Kidney (tissue), 14 donors: ENCODE results near the gene STIM1. TPM values are rescaled to one million over a fixed set of nuclear protein-coding genes. Genes with fewer than 3 reads are reported as not detected.

Experiments
- DNase-seq, 5 donors: peaks; one replicate each; pipeline ENCODE4 v3.0.0-alpha.2; 2013 to 2020
- FAIRE-seq: peaks from 2 replicates; lab custom pipeline; 2012; peaks lifted over from hg19 to GRCh38; lab: Jason Lieb, UNC
- H3K27ac ChIP-seq, 2 donors: one replicate each; pipeline ENCODE4 v1.7.0; 2013; ENCODE audit warnings: low read depth in 2 of 2, low read length in 2 of 2, inconsistent platforms in 1 of 2
- H3K27me3 ChIP-seq: one replicate; pipeline ENCODE4 v1.7.1; 2013; ENCODE audit warnings: low read length, inconsistent platforms; ENCODE audit not compliant: control insufficient read depth, insufficient read depth
- H3K36me3 ChIP-seq, 3 donors: one replicate each; pipeline versions ENCODE4 v1.7.0 to v1.7.1; 2013; ENCODE audit warnings: low read length in 3 of 3, control low read depth in 1 of 3, inconsistent platforms in 1 of 3; ENCODE audit not compliant: insufficient read depth in 3 of 3, control insufficient read depth in 2 of 3
- H3K4me1 ChIP-seq, 3 donors: one replicate each; pipeline versions ENCODE4 v1.7.0 to v1.7.1; 2013; ENCODE audit warnings: low read length in 3 of 3, inconsistent platforms in 1 of 3, low read depth in 1 of 3; ENCODE audit not compliant: control insufficient read depth in 2 of 3, insufficient read depth in 2 of 3
- H3K4me3 ChIP-seq, 3 donors: one replicate each; pipeline versions ENCODE4 v1.7.0 to v1.8.1; 2013; ENCODE audit warnings: low read length in 3 of 3, control low read depth in 1 of 3, inconsistent platforms in 1 of 3
- H3K9ac ChIP-seq, 3 donors: one replicate each; pipeline versions ENCODE4 v1.7.0 to v1.7.1; 2013; ENCODE audit warnings: low read length in 3 of 3, control low read depth in 1 of 3, inconsistent platforms in 1 of 3
- H3K9me3 ChIP-seq, 3 donors: one replicate each; pipeline versions ENCODE4 v1.7.0 to v1.7.1; 2013; ENCODE audit warnings: low read length in 3 of 3, control low read depth in 1 of 3, inconsistent platforms in 1 of 3; ENCODE audit not compliant: control insufficient read depth in 2 of 3, insufficient read depth in 1 of 3
- CTCF ChIP-seq: IDR thresholded peaks from 3 replicates; pipeline ENCODE4 v1.5.1; 2012; ENCODE audit warnings: mild to moderate bottlenecking, moderate library complexity, borderline replicate concordance; ENCODE audit not compliant: insufficient read depth; ENCODE audit errors: extremely low read depth
- intact Hi-C: fragments of 100-400 bp; cut with DNase I; formaldehyde crosslinking; loops from one replicate; pipeline ENCODE4 v1.11.1; 2022
- polyA plus RNA-seq: library from polyadenylated mRNA; stranded (reverse); fragments of 350-450 nt; fragmentation: Illumina TruSeq; extraction: RNeasy Lipid Tissue Mini Kit (QIAGEN cat#74804); gene quantifications from one replicate; pipeline ENCODE4 v1.2.3, GENCODE V29; 2014; ENCODE audit warnings: low read depth, low replicate concordance; ENCODE audit not compliant: insufficient read depth
- total RNA-seq: library from RNA; stranded (reverse); fragmentation: NEBNext Ultra II Directional; extraction: Animal tissue kit (Norgen Biotek cat#: 25700); gene quantifications from one replicate; pipeline ENCODE4 v1.2.1, GENCODE V29; 2021
- donor health status: control.
- donor health status: control.
- donor health status: control.
- donor health status: control.
- donor health status: control.
- donor health status: DM: yes; HTN: yes; CAD: no.
- donor health status: Normal renal cell carcinoma (clear cell type).

Gene STIM1
- total and polyA plus RNA-seq, 2 donors from 2014 or later, result 15.7 to 68.0 TPM

- intact Hi-C loops, result no loop called here
- no peak for TF ChIP-seq CTCF
- FAIRE-seq, result no peak
- no peak for DNase-seq
- Histone ChIP-seq H3K9me3 (no peaks in the 10 kb centered on the region), H3K36me3 (peaks cover 0 to 25% (median 8%) of the 10 kb centered on the region in 3 donors), H3K27me3 (no peaks in the 10 kb centered on the region), H3K27ac (no peak overlapping the region), H3K9ac (no peak overlapping the region), H3K4me3 (no peak overlapping the region), H3K4me1 (no peaks in the 10 kb centered on the region)
These were observed 227.7 kb downstream of the STIM1 start for GRCh38 chr11:4083198-4083597.

GRCh38 chr11:4084406-4085125, 229.1 kb downstream of the STIM1 start:
- intact Hi-C loops, result no loop called here
- H3K36me3 ChIP-seq, result peaks cover 0 to 25% (median 8%) of the 10 kb centered on the region in 3 donors
- H3K9ac ChIP-seq, result no peak overlapping the region
- H3K9me3 ChIP-seq, result no peaks in the 10 kb centered on the region
- H3K4me3 ChIP-seq, result no peak overlapping the region
- DNase-seq, result peak in 3 of 5 donors; percentile 43 to 61 (median 48)
- TF ChIP-seq CTCF, result no peak
- H3K4me1 ChIP-seq, result no peaks in the 10 kb centered on the region
- H3K27ac ChIP-seq, result no peak overlapping the region
- H3K27me3 ChIP-seq, result no peaks in the 10 kb centered on the region
- no peak for FAIRE-seq

- Histone ChIP-seq H3K27me3 (no peaks in the 10 kb centered on the region), H3K9me3 (no peaks in the 10 kb centered on the region), H3K36me3 (peaks cover 0 to 25% (median 8%) of the 10 kb centered on the region in 3 donors), H3K4me3 (no peak overlapping the region), H3K27ac (no peak overlapping the region), H3K4me1 (no peaks in the 10 kb centered on the region), H3K9ac (no peak overlapping the region)
- no peak for FAIRE-seq
- no peak for TF ChIP-seq CTCF
- no peak for DNase-seq
- intact Hi-C loops, result no loop called here
These were observed 230.1 kb downstream of the STIM1 start for GRCh38 chr11:4085575-4085974.
